ENCODE data around the gene COL4A2.
"Not testable (repeated sequence)": the region's sequence is repeated elsewhere in the genome, so short reads cannot be mapped to it uniquely, and the experiment has no call there.

COL4A2 gene

DNA sequence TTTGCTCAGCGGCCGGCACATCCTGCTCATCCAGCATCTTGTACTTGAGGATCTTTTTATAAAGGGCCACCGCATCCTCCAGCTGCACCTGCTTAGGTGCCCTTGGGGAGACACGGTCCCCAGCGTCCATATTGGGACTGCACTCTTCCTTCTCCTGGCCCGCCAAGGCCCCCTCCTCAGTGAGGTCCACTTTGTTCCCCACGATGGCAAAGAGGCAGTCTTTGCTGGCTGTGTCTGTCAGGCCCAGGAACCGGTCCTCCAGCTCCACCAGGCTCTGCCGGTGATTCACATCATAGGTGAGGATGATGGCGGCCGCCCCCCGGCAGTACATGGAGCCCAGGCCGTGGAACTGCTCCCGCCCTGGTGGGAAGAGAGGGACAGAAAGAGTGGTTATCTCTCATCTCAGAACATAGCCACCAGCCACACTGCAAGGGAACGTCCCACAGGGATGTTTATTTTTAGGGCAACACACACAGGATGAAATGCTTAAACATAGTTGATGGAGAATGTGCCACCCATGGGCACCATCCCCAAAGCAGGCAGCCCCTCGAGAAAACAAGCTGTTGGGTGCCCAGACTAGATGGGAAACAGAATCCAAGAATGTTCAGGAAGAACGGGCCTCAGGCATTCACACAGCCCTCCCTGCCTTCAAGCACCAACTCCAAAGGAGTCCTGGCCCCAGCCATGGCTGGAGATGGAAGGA lies 216.9 kb downstream of the COL4A2 start:
- DNase-seq: no peak

DNA sequence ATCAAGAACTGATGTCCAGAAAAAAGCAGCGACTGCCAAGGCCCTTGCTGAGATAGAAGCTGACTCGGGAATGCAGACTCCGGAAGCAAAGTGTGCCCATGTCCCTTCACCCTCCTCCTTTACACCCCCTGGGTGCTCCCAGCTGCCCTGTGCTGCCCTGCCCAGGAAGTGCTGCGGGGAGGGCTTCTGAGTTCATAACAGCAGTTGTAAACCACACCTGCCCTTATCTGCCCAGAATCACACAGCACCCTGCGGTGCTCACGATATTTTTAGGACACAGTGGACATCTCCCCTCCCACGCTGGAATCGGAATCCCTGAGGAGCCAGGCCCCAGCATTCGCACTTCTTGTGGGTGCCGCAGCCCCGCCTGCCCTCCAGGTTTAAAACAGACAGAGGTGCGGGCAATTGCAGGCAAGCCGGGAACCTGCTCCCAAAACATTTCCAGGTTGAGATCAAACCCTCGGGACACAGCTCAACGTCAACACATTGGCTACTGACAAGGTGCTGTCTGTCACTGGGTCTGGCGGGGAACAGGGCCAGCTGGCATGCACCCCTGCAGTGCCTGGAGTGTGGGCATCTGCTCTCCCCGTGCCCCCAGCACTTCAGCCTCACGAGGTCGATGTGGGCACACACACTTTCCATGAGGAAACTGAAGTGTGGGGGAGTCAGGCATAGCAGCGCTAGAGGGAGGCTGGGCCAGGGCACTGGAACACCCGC lies 217.6 kb downstream of the COL4A2 start:
- DNase-seq: no peak

DNA sequence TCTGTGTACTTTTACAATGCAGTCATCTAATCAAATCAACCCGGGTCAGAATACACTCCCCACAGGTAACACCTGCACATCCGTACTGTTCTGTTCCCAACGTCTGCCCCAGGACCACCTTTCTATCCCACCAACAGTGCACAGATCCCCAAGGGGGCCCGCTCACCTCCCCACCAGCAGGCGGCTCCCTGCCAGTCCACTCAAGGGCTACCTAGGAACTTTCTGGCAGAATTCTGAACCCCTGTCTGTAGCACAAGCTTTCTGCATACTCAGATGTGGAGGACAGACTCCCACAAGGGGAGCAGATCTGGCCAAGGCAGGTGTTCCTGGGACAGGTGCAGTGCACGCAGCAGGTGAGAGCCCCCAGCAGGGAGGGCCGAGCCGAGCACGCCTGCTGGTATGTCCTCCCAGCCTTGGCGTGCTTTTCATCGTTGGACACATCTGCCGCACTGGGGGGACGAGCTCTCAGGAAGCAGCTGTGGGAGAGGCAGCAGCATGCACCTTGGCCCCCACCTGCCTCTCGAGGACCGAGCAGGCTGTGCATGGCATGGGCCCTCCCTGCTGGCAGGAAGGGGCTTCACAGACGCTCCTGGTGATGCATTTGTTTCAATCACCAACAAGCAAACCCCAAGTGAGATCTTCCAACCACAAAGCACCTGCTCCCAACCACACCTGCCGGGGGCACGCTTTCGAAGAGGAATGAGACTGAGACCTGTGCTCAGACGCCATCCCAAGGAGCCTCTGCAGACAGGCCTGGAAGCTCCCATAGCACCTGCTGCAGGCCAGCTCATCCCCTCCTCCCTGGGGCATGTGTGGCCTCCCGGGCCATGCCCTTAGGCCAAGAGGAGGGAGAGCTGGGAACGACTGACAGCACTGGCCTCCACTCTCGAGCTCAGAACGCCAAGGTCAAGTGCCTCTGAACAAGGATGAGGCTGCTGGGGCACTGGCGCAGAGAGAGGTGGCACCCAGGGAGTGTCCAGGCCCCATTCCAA lies 218.5 kb downstream of the COL4A2 start:
- DNase-seq: no peak

DNA sequence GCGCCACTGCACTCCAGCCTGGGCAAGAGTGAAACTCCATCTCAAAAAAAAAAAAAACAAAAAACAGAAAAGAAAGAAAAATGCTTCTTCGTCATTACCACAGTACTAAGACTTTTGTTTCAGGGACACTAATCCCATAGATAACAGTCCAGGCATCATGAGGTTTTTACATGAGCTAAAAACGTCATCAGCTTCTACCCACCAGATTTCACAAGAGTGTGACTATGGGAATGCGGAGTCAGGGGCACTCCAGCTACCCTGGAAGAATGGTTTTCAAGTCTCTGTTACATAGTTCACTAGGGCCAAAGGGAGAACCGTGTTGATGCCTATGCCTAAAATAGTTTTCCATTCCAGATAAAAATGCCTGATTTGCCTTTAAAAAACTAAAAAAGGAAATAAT lies 221.3 kb downstream of the COL4A2 start:
- DNase-seq: no peak

DNA sequence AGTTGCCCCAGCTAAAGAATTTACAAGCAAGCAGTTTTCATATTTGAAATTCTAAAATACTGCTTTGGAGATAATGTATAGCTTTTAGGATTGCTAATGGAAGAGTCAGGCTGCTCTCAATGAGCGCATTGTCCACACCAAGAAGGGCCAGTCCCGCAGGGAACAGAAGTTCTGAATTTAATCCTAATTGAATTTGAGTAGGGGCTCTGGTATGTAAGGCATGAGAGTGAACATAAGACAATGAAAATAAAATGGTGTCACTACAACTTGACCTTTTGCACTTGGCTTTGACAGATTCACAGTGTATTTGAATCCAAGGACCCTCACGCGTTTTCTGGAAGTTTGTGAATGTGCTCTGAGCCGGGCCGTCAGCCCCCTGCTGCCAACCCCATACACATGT lies 221.8 kb downstream of the COL4A2 start:
- DNase-seq: no peak

DNA sequence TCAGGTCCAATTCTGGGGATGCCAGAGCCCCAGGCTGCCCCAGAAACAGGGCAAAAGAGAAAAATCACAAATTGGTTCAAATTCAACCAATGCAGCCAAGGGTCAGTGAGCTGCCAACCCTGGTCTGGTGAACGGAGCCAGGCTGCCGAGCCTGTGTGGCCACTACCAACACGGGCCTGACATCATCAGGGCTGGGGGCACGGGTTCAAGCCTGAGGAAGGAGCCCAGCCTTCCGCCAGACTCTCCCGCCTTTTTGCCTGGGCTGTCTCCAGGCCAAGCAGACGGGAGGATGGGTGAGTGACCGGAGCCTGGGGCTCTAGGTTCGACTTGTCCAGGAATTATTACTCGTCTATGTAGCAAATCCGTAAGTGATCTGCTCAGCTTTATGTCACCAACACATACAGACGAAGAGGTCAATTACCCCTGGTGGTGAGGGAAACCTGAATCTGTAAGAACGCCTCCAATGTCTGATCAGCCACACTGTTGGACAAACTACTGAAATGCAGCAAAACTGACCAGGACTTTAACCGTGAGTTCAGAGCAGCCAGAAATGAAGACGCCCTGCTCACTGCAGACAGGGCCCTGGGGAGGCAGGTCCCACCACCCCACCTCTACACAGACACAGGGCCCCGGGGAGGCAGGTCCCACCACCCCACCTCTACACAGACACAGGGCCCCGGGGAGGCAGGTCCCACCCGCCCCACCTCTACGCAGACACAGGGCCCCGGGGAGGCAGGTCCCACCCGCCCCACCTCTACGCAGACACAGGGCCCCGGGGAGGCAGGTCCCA lies 222.6 kb downstream of the COL4A2 start:
- DNase-seq: no peak

DNA sequence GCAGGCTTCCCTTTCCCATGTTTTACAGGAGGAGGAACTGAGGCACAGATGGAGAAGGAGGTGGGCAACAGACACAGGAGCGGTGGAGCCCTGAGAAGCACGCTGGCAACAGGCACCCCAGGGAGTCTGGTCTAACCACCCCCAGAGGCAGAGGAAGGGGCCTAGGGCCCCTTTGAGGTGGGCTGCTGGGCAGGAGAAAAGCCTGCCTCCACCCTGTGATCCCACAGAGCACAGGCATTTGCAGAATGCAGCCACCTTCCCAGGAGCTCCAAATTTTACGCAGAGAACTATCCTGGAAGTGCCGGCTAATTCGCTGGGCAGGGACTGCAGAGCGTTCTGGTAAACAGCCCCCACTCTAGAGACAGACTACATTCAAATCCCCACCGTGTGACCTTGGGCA lies 224.0 kb downstream of the COL4A2 start:
- no peak for DNase-seq

DNA sequence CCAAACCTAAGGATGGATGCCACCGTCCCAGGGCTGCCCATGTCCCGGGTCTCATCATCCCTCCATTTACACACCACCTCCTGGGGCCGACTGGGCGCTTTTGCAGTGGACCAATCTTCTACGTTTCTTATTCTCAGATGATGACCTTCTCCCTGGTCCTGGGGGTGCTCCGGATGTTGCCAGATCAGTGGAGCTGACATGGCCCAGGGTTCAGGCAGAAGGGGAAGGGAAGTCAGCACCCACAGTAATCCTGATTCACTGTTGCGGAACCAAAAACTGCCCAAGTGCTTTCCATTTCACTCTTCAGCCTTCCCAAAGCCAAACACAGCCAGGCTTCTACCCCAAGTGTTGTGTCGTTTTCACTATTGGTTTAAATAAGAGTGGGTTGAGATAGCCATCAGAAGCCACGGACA lies 224.6 kb downstream of the COL4A2 start:
- no peak for DNase-seq

DNA sequence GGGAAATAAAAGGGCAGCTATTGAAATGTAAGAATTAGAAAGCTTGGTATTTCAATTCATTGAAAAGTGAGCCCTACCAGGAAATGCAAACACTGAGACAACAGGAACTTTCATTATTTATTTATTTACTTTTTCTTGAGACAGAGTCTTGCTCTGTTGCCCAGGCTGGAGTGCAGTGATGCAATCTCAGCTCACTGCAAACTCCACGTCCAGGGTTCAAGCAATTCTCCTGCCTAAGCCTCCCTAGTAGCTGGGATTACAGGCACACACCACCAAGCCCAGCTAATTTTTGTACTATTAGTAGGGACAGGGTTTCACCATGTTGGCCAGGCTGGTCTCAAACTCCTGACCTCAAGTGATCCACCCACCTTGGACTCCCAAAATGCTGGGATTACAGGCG lies 225.2 kb downstream of the COL4A2 start:
- DNase-seq: not testable (repeated sequence)

DNA sequence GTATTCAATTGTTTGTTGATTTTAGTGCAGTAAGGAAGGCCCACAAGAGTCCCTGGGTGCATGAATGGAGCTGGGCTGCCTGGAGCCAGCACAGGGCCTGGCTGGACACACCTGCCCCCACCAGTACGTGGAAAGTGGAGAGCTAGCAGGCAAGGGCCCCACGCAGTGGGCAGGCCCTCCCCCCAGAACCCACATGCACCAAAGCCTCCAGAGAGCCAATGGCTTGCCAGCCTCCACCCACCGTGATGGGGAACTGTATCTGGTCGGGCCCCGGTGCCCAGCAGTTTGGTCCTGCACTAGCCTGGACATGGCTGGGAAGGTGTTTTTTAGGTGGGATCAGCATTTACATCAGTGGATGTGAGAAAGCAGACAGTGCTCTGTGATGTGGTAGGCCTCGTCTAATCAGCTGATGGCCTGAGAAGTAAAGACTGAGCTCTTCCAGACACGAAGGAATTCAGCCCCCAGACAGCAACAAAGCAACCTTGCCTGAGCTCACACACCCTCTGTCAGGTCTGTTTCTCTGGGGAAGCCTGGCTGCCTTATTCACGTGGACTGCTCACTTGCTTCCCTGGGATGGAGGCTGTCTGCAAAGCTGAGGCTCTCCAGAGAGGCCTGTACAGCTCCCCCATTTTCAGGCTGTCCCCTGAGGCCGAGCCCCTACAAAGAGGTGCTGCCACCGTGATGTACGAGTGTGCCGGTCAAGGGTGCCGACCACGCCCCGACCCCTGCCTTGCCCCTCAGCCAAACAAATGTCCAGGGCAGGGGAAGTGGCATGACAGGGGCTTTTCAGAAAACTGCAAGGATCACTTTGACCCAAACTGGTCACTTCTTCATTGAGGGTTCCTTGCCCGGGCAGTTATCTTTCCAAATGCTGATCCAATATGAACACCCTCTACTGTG lies 226.9 kb downstream of the COL4A2 start:
- DNase-seq: no peak

DNA sequence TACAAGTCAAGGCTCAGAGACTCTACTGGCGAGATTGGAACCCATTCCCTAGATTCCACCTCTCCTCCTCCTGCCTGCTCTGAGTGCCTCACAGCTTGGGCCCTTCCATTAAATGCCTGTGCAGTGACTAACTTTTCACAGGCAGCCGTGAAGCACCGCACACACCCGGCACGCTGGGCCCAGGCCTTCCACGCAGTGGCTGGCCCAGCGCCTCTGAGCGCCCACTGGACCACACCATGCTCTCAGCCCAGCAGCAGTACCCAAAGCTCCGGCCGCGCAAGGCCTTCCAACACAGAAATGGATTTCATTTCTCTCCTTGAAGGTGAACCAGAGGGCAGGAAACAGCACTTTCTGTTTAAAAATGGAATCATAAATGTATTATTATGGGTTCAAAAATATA lies 228.4 kb downstream of the COL4A2 start:
- DNase-seq: no peak

DNA sequence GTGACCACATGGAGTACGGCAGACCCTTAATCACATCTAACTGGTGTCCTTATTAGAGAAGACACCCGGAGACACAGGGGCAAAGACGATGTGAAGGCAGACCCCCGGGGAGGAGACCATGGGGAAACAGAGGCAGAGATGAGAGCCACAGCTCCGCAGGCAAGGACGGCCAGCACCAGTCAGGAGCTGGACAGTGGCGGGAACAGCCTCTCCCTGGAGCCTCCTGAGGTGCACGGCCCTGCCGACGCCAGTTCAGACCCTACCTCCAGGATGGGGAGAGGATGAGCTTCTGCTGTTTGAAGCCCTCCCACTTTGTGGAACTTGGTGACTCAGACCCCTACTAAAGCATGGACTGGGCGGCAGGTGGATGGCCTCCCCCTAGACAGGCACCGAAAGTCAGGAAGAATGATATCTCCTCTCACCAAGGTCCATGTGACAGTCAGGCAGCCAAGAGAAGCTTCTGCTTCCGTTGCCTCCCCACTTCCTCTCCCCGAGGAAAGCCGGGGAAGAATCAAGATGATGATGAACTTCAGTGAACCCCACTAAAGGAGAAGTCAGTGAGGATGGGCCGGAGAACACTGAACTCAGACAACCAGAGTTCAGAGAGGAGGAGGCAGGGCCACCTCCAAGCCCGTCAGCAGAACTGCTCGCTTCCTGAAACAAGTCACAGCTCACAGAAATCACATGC lies 229.1 kb downstream of the COL4A2 start:
- DNase-seq: no peak

DNA sequence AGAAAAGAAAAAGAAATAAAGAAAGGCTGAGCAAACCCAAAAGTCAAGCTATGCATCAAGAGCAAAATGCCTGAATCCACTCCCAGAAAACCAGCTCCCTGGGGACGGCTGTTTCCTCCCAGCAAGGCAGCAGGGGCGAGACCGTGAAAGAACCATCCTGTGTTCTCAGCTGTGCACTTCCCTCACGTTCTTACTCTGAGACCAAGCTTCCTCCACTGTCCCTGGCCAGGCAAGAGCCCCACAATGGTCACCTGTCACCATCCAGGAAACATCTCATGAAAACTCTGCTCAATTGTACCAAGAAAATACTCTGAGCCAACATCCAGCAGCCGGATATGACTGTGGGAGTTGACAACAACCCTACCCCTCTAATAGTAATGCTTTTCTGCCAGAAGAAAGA lies 231.5 kb downstream of the COL4A2 start:
- no peak for DNase-seq

DNA sequence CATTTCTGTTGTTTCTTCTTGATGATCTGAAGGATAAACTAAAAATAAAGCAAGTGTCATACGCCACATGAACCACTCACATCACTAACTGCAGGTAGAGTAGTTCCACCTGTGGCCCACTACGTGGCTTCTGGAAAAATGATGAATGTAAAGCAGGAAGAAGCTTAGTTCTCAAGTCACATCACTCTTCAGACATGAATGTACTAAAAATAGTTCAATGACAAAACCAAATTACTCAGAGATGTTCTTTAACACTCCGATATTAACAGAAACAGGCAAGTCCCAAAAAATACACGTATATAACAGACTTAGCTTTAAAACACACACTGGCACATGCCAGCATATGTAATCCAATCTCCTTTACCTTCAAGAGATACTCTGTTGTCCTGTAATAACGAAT lies 232.8 kb downstream of the COL4A2 start:
- no peak for DNase-seq

DNA sequence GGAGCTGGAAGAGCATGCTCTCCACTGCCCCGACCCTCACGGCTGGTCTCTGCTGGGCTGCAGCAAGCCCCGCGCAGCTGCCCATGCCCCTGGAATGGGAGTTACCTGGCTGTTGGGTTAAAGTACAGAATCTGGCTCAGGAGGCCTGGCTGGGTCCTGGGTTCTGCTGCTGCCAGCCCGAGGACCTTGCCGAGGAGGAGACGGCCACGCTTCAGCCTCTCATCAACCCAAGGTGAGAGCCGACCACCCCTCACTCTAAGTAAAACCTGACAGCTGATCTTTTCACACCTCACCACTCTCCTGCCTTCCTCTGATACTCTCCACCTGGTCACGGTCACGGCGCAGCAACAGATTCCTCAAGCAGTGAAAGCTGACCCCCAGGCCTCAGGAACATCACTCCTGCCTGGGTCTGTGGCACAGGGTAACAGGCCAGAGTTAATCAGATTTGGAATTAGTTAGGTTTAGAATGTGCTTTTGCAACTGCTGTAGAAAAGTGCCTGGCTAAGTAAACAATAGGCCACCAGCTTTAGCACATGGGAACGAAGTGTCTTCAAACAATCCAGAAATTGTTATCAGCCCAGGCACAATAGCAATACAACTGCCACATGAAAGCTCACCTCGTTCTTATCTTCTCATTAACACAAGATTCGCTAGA lies 233.9 kb downstream of the COL4A2 start:
- no peak for DNase-seq

DNA sequence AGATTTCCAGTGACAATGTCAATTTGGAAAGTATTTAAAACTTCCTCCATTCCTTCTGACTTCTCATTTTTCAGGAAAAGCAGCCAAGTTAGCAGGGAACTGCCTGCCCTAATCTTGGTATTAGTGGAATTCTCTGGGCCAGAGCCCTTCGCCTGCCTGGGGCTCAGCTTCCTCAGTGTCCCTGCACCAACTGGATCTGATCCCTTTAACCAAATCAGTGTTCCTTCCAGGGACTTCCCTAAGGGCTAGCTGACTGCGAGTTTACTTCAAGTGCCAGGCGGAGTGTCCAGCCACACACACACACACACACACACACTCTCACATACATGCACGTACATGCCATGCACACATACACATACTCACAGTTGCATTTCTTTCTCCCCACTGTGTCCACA lies 234.4 kb downstream of the COL4A2 start:
- no peak for DNase-seq

DNA sequence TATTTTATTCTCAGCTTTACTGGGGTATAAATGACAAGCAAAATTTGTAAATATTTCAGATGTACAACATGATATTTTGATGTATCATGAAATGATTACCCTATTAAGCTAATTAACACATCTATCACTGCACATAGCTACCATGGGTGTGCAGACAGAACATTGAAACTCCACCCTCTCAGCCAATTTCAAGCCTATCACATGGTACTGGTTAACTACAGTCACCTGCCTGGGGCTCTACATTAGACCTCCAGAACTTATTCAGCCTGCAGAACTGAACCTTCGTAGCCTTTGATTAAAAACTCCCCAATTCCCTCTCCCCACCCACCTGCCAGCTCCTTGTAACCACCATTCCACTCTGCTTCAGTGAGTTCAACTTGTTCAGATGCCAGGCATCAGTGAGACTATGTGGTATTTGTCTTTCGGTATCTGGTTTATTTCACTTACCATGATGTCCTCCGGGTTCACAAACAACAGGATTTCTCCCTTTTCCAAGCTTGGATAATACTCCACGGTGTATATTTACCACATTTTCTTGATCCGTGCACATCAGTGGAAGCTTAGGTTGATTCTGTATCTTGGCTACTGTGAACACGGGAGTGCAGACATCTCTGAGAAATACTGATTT lies 235.2 kb downstream of the COL4A2 start:
- DNase-seq: no peak

DNA sequence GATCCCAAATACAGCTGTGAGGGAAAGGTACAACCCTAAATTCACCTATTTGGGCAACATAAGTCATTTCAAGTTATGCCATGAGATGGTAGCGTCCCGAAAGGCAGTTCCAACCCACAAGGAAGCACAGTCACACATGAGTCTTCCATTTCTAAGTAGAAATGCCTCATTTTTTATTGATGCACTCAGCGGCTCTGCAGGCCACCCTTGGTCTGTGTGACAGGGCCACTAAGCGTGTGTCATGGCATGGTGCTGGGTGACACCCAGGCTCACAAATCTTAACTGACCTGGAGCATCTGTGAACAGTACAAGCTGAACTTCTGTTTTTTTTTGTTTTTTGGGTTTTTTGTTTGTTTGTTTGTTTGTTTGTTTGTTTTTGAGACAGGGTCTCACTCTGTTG lies 239.3 kb downstream of the COL4A2 start:
- no peak for DNase-seq

DNA sequence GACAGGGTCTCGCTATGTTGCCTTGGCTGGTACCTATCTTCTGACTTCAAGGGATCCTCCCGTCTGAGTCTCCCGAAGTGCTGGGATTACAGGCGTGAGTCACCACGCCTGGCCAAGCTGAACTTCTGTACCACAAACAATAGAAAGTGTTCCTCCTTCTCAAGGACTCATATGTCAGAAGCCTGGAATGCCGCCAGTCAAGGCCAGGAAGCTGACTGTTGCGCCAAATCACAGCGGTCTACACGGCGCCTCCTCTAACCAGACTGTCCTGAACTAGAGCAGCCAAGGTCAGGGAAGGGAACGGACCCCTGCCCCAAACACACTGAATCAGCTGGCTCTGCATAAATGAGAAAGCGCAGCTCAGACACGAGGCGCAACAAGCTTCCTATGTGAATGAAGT lies 239.8 kb downstream of the COL4A2 start:
- no peak for DNase-seq

Measured in activated CD4-positive, CD25-positive, alpha-beta regulatory T cell (primary cell).